LNCAP (cell line): ENCODE data around the gene HDHD5.

Experiments
- TF ChIP-seq, protein P1 (sequence below): fragments of 450-650 bp; IDR thresholded peaks from 2 replicates; pipeline ENCODE4 v1.5.1; 2017; ENCODE audit warnings: mild to moderate bottlenecking

Gene HDHD5

DNA sequence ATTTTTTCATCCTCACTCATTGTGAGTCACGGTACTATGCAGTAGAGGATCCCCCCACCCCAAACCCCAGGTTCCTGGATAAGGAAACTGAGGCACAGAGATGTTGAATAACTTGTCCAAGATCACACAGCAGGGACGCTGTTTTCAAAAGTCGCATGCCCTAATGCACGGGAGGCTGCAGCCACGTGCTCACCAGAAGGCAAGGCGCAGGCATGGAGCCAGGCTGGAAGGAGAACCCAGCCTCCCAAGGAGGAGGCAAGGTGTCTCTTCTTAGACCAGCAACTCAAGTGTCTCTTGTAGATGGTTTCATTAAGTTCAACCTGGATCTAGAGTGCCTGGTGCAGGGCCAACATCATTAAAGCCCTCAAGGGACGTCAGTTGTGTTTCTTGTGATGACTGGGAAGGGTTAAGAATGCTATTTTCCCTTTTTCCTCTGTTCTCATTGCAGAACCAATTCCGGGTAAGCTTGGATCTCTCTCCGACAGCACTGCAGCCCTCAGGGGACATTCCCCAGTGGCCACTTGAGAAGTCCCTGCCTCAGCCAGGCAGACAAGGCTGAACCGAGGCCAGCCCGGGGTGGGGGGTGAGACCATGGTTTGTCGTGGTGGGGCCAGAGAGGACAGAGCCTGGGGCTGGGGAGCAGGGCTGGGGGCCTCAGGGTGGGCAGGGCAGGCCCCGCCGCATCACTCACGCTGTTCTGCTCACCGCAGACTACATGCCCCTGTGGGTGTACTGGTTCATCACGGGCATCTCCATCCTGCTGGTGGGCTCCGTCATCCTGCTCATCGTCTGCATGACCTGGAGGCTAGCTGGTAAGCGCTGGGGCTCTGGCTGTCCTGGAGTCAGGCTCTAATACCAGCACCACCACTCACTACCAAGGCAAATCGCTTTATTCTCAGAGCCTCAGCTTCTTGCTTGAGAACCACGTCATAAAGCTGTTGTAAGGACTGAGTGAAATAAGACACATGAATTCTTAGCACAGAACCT lies 53.6 kb downstream of the HDHD5 start:
- TF ChIP-seq, protein P1, sequence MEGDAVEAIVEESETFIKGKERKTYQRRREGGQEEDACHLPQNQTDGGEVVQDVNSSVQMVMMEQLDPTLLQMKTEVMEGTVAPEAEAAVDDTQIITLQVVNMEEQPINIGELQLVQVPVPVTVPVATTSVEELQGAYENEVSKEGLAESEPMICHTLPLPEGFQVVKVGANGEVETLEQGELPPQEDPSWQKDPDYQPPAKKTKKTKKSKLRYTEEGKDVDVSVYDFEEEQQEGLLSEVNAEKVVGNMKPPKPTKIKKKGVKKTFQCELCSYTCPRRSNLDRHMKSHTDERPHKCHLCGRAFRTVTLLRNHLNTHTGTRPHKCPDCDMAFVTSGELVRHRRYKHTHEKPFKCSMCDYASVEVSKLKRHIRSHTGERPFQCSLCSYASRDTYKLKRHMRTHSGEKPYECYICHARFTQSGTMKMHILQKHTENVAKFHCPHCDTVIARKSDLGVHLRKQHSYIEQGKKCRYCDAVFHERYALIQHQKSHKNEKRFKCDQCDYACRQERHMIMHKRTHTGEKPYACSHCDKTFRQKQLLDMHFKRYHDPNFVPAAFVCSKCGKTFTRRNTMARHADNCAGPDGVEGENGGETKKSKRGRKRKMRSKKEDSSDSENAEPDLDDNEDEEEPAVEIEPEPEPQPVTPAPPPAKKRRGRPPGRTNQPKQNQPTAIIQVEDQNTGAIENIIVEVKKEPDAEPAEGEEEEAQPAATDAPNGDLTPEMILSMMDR, result no peak

DNA sequence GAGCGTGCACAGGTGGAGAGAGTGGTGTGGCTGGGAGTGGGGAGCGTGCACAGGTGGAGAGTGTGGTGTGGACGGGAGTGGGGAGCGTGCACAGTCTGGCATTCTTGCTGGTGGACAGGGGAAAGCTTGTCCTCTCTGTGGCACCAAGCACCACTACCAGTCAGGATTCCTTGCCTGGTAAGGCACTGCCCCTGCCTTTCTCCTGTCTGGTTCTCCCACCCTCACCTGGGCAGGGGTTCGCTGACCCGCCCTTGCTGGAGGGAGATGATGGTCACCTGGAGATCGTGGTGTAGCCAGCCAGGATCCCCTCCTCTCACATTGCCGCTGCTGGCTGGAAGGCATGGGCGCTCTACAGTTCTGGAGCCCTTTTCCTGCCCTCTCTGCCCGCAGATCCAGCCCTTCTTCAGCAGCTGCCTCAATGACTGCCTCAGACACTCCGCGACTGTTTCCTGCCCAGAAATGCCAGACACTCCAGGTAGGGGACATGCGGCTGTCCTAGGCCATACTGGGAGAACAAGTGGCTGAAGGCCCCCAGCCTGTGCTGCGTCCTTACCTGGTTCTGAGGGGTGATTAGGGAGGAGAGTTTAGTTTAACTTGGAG lies 54.6 kb downstream of the HDHD5 start:
- TF ChIP-seq, protein P1, result no peak

DNA sequence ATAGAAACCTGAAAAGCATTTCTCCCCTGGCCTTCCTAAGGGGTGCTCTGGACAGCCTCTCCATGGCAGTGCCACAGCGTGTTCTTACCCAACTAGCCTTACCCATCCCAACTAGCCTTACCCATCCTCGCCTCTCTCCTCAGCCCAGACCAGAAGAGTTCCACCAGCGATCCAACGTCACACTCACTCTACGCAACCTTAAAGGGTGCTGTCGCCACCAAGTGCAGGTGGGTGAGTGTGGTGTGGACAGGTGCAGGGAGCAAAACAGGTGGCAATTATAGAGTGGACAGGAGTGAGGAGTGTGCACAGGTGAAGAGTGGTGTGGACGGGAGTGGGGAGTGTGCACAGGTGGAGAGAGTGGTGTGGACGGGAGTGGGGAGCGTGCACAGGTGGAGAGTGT lies 55.7 kb downstream of the HDHD5 start:
- TF ChIP-seq, protein P1, result no peak

DNA sequence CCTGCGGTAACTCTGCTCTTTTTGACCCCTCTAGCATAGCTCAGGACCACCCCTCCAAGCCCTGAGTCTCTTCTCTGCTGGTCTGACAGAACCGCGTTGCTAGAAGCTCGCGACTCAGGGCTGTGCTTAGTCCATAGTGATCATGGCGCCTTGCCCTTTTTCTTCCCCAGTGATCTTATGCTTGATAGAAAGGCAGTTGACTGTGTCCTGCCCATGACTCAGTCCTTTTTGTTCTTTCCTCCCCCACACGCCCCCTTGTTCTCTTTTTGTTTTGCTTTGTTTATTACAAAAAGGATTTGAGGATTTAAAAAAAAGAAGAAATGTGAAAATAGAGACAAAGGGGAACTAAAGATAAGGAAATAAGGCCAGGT lies 56.8 kb downstream of the HDHD5 start:
- TF ChIP-seq, protein P1, result no peak

DNA sequence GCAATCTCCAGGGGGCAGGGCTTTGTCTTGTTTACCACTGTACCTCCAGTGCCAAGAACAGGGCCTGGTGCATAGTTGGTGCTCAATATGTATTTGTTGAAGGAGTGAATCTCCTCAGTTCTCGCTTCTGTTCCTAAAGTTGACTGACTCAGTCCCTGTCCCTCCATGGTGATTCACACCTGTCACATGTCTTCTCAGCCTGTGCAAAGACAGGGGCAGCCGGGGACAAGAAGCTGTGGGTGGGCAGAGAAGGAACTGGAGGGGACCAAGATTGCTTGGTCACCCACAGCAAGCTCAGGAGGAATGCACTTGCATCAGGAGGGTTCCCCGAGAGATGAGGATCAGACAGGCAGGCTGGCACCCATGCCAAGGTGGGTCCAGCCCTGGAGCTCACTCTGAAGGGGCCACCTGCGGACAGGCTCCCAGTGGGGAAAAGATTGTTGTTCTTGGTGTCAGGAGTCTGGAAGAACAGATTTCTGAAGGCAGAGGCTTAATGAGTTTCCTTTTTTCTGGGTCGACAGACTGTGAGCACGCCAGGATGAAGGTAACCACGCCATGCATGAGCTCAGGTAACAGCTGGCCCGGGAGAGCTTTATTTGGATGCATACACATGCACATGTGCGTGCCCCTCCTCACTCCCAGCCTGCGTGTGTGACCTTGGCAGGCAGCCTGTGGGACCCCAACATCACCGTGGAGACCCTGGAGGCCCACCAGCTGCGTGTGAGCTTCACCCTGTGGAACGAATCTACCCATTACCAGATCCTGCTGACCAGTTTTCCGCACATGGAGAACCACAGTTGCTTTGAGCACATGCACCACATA lies 57.4 kb downstream of the HDHD5 start:
- TF ChIP-seq, protein P1, result no peak

DNA sequence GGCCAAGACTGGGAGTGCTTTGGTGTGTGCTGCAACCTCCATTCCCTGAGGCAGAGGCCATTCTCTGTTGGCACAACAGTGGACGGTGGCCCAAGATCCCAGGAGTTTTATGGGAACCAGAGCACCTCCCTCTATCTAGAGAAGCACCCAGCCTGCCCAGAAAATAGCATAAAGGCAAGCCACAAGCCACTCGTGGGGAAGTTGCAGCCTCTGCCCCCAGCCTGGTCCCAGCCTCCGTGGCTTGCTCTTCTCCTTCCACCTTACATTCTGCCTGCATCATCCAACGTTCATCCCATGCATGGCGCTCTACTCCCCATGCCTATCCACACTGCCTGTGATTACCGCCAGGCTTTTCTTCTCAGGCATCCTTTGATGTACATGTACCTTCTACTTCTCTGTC lies 58.5 kb downstream of the HDHD5 start:
- TF ChIP-seq, protein P1, result no peak

DNA sequence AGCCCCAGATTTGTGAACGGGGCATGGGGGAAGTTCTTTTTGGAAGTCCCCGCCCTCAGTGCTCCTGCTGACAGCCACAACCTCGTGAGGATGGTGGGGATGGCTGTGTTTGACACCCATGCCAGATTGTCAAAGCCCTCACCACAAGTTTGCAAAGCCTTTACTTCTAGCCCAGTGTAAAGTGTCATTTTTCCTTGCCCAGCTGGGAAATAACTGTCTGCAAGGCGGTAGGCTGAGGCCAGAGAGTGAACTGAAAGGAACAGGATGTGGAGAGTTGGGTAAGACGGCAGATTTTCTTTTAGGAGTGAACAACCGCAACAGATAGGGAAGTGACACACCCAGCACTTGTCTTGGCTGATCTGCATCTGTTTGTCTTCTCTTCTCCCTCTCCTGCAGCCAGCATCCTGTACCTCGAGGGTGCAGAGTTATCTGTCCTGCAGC lies 60.7 kb downstream of the HDHD5 start:
- TF ChIP-seq, protein P1, result no peak
